B cell (primary cell): ENCODE measurements around the gene PAPSS1. TPM values are rescaled to one million over a fixed set of nuclear protein-coding genes. Genes with fewer than 3 reads are reported as not detected.

ENCODE experiments used
- ATAC-seq: fragments of 200-7000 bp; cut with Tn5 transposase; one replicate; pipeline ENCODE4 v1.10.0; 2021; ENCODE audit warnings: low read depth, mild to moderate bottlenecking, moderate number of reproducible peaks, moderate library complexity
- CTCF ChIA-PET: fragments of 350-600 bp; sonication (Branson Sonifier 250); formaldehyde crosslinking; loops from one replicate; lab custom pipeline; 2021; ENCODE audit warnings: antibody characterized with exemption, inconsistent platforms; lab: Charles Lee
- POLR2A ChIA-PET: fragments of 350-600 bp; sonication (Branson Sonifier 250); formaldehyde crosslinking; loops from one replicate; lab custom pipeline; 2021; ENCODE audit warnings: antibody characterized with exemption; lab: Charles Lee
- DNase-seq: peaks from one replicate; pipeline ENCODE4 v3.0.0; 2013
- H2AFZ ChIP-seq: 2 replicates; pipeline ENCODE4 v1.6.1; 2012; ENCODE audit warnings: mild to moderate bottlenecking, low read depth, low read length; ENCODE audit not compliant: insufficient read depth, poor library complexity, severe bottlenecking
- H3K27ac ChIP-seq, 2 donors: 1 replicate in 1 of 2; 2 replicates in 1 of 2; pipeline ENCODE4 v1.5.1; 2012 to 2013; ENCODE audit warnings: low read length in 2 of 2, mild to moderate bottlenecking in 2 of 2, moderate library complexity in 1 of 2
- H3K27me3 ChIP-seq, 4 experiments: fragments of 200-600 bp in 1 of 4; sonication (generic) in 1 of 4; replicated peaks in 1 of 4; 1 replicate in 2 of 4; 2 replicates in 2 of 4; pipeline versions ENCODE4 v1.6.1 to v1.7.0; 2013 to 2016; ENCODE audit warnings: low read length in 3 of 4, mild to moderate bottlenecking in 2 of 4, mixed read lengths in 1 of 4, moderate library complexity in 1 of 4; ENCODE audit not compliant: insufficient read depth in 4 of 4, control insufficient read depth in 3 of 4; ENCODE audit errors: control extremely low read depth in 1 of 4
- H3K36me3 ChIP-seq, 2 experiments: replicated peaks in 1 of 2; 1 replicate in 1 of 2; 2 replicates in 1 of 2; pipeline versions ENCODE4 v1.6.1 to v1.7.1; 2013; ENCODE audit warnings: low read length in 1 of 2; ENCODE audit not compliant: insufficient read depth in 2 of 2, control insufficient read depth in 1 of 2; ENCODE audit errors: control extremely low read depth in 1 of 2, extremely low read depth in 1 of 2
- H3K4me1 ChIP-seq, 2 donors: fragments of 200-600 bp in 1 of 2; sonication (generic) in 1 of 2; 1 replicate in 1 of 2; 2 replicates in 1 of 2; pipeline versions ENCODE4 v1.5.1 to v1.6.1; 2013 to 2017; ENCODE audit warnings: low read length in 2 of 2; ENCODE audit not compliant: control insufficient read depth in 2 of 2, insufficient read depth in 2 of 2
- H3K4me2 ChIP-seq: replicated peaks from 2 replicates; pipeline ENCODE3; 2012; ENCODE audit warnings: mild to moderate bottlenecking, low read depth, low read length; ENCODE audit not compliant: poor library complexity, severe bottlenecking
- H3K4me3 ChIP-seq, 5 experiments: fragments of 200-600 bp in 1 of 5; sonication (generic) in 1 of 5; 1 replicate in 3 of 5; 2 replicates in 2 of 5; pipeline versions ENCODE4 v1.5.1 to v1.7.0; 2011 to 2016; ENCODE audit warnings: low read length in 4 of 5, mild to moderate bottlenecking in 4 of 5, low read depth in 2 of 5, control low read depth in 1 of 5, moderate library complexity in 1 of 5; ENCODE audit not compliant: insufficient read depth in 1 of 5; ENCODE audit errors: control extremely low read depth in 1 of 5, extremely low read depth in 1 of 5
- H3K79me2 ChIP-seq: fragments of 200-600 bp; sonication (generic); one replicate; pipeline ENCODE4 v1.6.0; 2016; ENCODE audit warnings: low read length; ENCODE audit not compliant: control insufficient read depth, insufficient read depth
- H3K9ac ChIP-seq: fragments of 200-600 bp; sonication (generic); 2 replicates; pipeline ENCODE4 v1.6.1; 2017; ENCODE audit warnings: mild to moderate bottlenecking, low read length, moderate library complexity
- H3K9me3 ChIP-seq, 3 donors: one replicate each; pipeline versions ENCODE4 v1.6.1 to v1.7.1; 2013; ENCODE audit warnings: low read length in 2 of 3; ENCODE audit not compliant: control insufficient read depth in 2 of 3, insufficient read depth in 1 of 3; ENCODE audit errors: control extremely low read depth in 1 of 3
- H4K20me1 ChIP-seq: 2 replicates; pipeline ENCODE4 v1.6.0; 2012; ENCODE audit warnings: mild to moderate bottlenecking, low read length; ENCODE audit not compliant: insufficient read depth, control insufficient read depth, poor library complexity, severe bottlenecking
- H3K27ac Mint-ChIP-seq: one replicate; pipeline ENCODE4 v1.8.0; 2021; ENCODE audit warnings: mixed read lengths
- H3K27me3 Mint-ChIP-seq: one replicate; pipeline ENCODE4 v1.8.0; 2021; ENCODE audit warnings: mixed read lengths
- H3K4me1 Mint-ChIP-seq: one replicate; pipeline ENCODE4 v1.8.0; 2021; ENCODE audit warnings: mixed read lengths
- H3K4me3 Mint-ChIP-seq: one replicate; pipeline ENCODE4 v1.8.0; 2021; ENCODE audit warnings: mixed read lengths
- H3K9me3 Mint-ChIP-seq: one replicate; pipeline ENCODE4 v1.8.0; 2022; ENCODE audit warnings: mixed read lengths; ENCODE audit not compliant: insufficient read depth
- EZH2 ChIP-seq: IDR thresholded peaks from 2 replicates; pipeline ENCODE4 v1.6.1; 2012; ENCODE audit warnings: borderline replicate concordance, low read depth, mild to moderate bottlenecking, moderate library complexity, low read length; ENCODE audit not compliant: insufficient read depth, poor library complexity, severe bottlenecking
- WGBS: methylation state at CpG from one replicate; pipeline ENCODE4 v1.1.5; 2013; ENCODE audit warnings: missing lambda C conversion rate; ENCODE audit not compliant: insufficient coverage; 5-methylcytosine and 5-hydroxymethylcytosine counted together
- intact Hi-C: fragments of 100-400 bp; cut with micrococcal nuclease; formaldehyde crosslinking; loops from one replicate; pipeline ENCODE4 v1.10.0; 2022
- polyA plus RNA-seq: library from polyadenylated mRNA; depleted of rRNA; stranded (reverse); fragments of >200 nt; gene quantifications from 2 replicates; pipeline ENCODE4 v1.2.3, GENCODE V29; 2012
- total RNA-seq, 2 donors: library from RNA; stranded (reverse); fragments of 120-200 nt in 1 of 2; gene quantifications; 1 replicate in 1 of 2; 2 replicates in 1 of 2; pipeline versions ENCODE4 v1.2.3 to v1.2.4, GENCODE V29; 2013 to 2022
- TF ChIP-seq, protein P1 (sequence below): fragments of 200-600 bp; IDR thresholded peaks from one replicate; pipeline ENCODE4 v1.8.0; 2022; ENCODE audit warnings: antibody characterized with exemption, mild to moderate bottlenecking

PAPSS1 gene
- total and polyA plus RNA-seq, 2 donors (not counting 1 experiment from before 2014, with no cell fraction given) = 21.4 to 33.9 TPM

- Histone ChIP-seq H3K4me2 (no peak overlapping the region), H3K4me3 (no peak overlapping the region), H4K20me1 (no peaks in the 10 kb centered on the region), H2AFZ (no peak overlapping the region), H3K4me1 (no peaks in the 10 kb centered on the region), H3K9me3 (no peaks in the 10 kb centered on the region), H3K27ac (no peak overlapping the region), H3K27me3 (no peaks in the 10 kb centered on the region), H3K36me3 (no peaks in the 10 kb centered on the region), H3K79me2 (no peaks in the 10 kb centered on the region), H3K9ac (no peak overlapping the region)
- DNase-seq = no peak
- no CpG with 5 or more reads among the region's 1 CpG for WGBS
- Mint-ChIP-seq H3K4me3 (no peak overlapping the region), H3K27me3 (no peaks in the 10 kb centered on the region), H3K27ac (no peak overlapping the region), H3K4me1 (no peaks in the 10 kb centered on the region), H3K9me3 (no peaks in the 10 kb centered on the region)
- no peak for TF ChIP-seq EZH2
- TF ChIP-seq, protein P1, sequence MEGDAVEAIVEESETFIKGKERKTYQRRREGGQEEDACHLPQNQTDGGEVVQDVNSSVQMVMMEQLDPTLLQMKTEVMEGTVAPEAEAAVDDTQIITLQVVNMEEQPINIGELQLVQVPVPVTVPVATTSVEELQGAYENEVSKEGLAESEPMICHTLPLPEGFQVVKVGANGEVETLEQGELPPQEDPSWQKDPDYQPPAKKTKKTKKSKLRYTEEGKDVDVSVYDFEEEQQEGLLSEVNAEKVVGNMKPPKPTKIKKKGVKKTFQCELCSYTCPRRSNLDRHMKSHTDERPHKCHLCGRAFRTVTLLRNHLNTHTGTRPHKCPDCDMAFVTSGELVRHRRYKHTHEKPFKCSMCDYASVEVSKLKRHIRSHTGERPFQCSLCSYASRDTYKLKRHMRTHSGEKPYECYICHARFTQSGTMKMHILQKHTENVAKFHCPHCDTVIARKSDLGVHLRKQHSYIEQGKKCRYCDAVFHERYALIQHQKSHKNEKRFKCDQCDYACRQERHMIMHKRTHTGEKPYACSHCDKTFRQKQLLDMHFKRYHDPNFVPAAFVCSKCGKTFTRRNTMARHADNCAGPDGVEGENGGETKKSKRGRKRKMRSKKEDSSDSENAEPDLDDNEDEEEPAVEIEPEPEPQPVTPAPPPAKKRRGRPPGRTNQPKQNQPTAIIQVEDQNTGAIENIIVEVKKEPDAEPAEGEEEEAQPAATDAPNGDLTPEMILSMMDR = no peak
- POLR2A ChIA-PET = no interaction called here
- no peak for ATAC-seq
- intact Hi-C loops = no loop called here
- CTCF ChIA-PET = no interaction called here
These were observed 55.0 kb downstream of the PAPSS1 start for GRCh38 chr4:107665001-107665400.

GRCh38 chr4:107658400-107659336 lies 61.4 kb downstream of the PAPSS1 start:
- Mint-ChIP-seq H3K27me3 (no peaks in the 10 kb centered on the region), H3K9me3 (no peaks in the 10 kb centered on the region), H3K27ac (no peak overlapping the region), H3K4me1 (no peaks in the 10 kb centered on the region), H3K4me3 (no peak overlapping the region)
- 57% methylated on average over 1 of the region's 4 CpGs for WGBS
- Histone ChIP-seq H2AFZ (no peak overlapping the region), H3K9me3 (no peaks in the 10 kb centered on the region), H3K9ac (no peak overlapping the region), H3K27me3 (no peaks in the 10 kb centered on the region), H3K79me2 (no peaks in the 10 kb centered on the region), H4K20me1 (no peaks in the 10 kb centered on the region), H3K4me2 (no peak overlapping the region), H3K27ac (no peak overlapping the region), H3K4me1 (no peaks in the 10 kb centered on the region), H3K36me3 (peaks cover 2 to 27% of the 10 kb centered on the region in 2 experiments), H3K4me3 (no peak overlapping the region)
- POLR2A ChIA-PET = no interaction called here
- CTCF ChIA-PET = no interaction called here
- no peak for ATAC-seq
- DNase-seq = no peak
- TF ChIP-seq EZH2 = no peak
- TF ChIP-seq, protein P1 = no peak
- intact Hi-C loops = no loop called here
